Nephron progenitor cell (in vitro differentiated cells): ENCODE measurements around the gene PLPPR5.
A peak's percentile ranks its signal among the peaks of the same experiment; 100 is the strongest.

Experiments
- DNase-seq: peaks from one replicate; pipeline ENCODE4 v3.0.0; 2021
- H3K27ac Mint-ChIP-seq: 2 replicates; pipeline ENCODE4 v1.8.0; 2021; ENCODE audit warnings: mild to moderate bottlenecking, moderate library complexity, mixed read lengths
- H3K27me3 Mint-ChIP-seq: 2 replicates; pipeline ENCODE4 v1.8.0; 2021; ENCODE audit warnings: mild to moderate bottlenecking, low read depth, mixed read lengths; ENCODE audit not compliant: poor library complexity
- H3K36me3 Mint-ChIP-seq: 2 replicates; pipeline ENCODE4 v1.8.0; 2021; ENCODE audit warnings: low read depth, mixed read lengths
- H3K4me1 Mint-ChIP-seq: 2 replicates; pipeline ENCODE4 v1.8.0; 2021; ENCODE audit warnings: mixed read lengths
- H3K4me3 Mint-ChIP-seq: 2 replicates; pipeline ENCODE4 v1.8.0; 2021; ENCODE audit warnings: mild to moderate bottlenecking, moderate library complexity, mixed read lengths
- H3K9me3 Mint-ChIP-seq: 2 replicates; pipeline ENCODE4 v1.8.0; 2021; ENCODE audit warnings: mild to moderate bottlenecking, moderate library complexity, mixed read lengths
- CTCF ChIP-seq: fragments of 200-600 bp; sonication (generic); IDR thresholded peaks from 2 replicates; pipeline ENCODE4 v1.5.0; 2021; ENCODE audit warnings: antibody characterized with exemption

PLPPR5 gene

GRCh38 chr1:98906361-98906760 is 98.3 kb downstream of the PLPPR5 start:
- Mint-ChIP-seq H3K27ac (no peak overlapping the region), H3K4me1 (peaks cover 13% of the 10 kb centered on the region), H3K4me3 (no peak overlapping the region), H3K36me3 (no peaks in the 10 kb centered on the region), H3K27me3 (no peaks in the 10 kb centered on the region), H3K9me3 (no peaks in the 10 kb centered on the region)
- no peak for DNase-seq
- no peak for TF ChIP-seq CTCF

- Mint-ChIP-seq H3K36me3 (no peaks in the 10 kb centered on the region), H3K4me1 (peaks cover 13% of the 10 kb centered on the region), H3K27ac (peak overlapping the region; percentile 31), H3K9me3 (no peaks in the 10 kb centered on the region), H3K4me3 (no peak overlapping the region), H3K27me3 (peaks cover 2% of the 10 kb centered on the region)
- no peak for DNase-seq
- no peak for TF ChIP-seq CTCF
Measured at GRCh38 chr1:98904684-98905083, 100.0 kb downstream of the PLPPR5 start.

GRCh38 chr1:98903726-98904125 is 100.9 kb downstream of the PLPPR5 start:
- TF ChIP-seq CTCF, result no peak
- Mint-ChIP-seq H3K36me3 (no peaks in the 10 kb centered on the region), H3K27me3 (peaks cover 2% of the 10 kb centered on the region), H3K27ac (no peak overlapping the region), H3K4me1 (peaks cover 6% of the 10 kb centered on the region), H3K4me3 (no peak overlapping the region), H3K9me3 (no peaks in the 10 kb centered on the region)
- no peak for DNase-seq

GRCh38 chr1:98903261-98903660 is 101.4 kb downstream of the PLPPR5 start:
- Mint-ChIP-seq H3K4me3 (no peak overlapping the region), H3K36me3 (no peaks in the 10 kb centered on the region), H3K27ac (no peak overlapping the region), H3K4me1 (peaks cover 2% of the 10 kb centered on the region), H3K27me3 (peaks cover 5% of the 10 kb centered on the region), H3K9me3 (no peaks in the 10 kb centered on the region)
- TF ChIP-seq CTCF, result no peak
- no peak for DNase-seq

- Mint-ChIP-seq H3K36me3 (no peaks in the 10 kb centered on the region), H3K4me1 (no peaks in the 10 kb centered on the region), H3K9me3 (peaks cover 6% of the 10 kb centered on the region), H3K27me3 (peaks cover 5% of the 10 kb centered on the region), H3K27ac (no peak overlapping the region), H3K4me3 (no peak overlapping the region)
- DNase-seq, result no peak
- TF ChIP-seq CTCF, result no peak
Measured at GRCh38 chr1:98898940-98899339, 105.7 kb downstream of the PLPPR5 start.

GRCh38 chr1:98897479-98897878 is 107.2 kb downstream of the PLPPR5 start:
- TF ChIP-seq CTCF, result no peak
- Mint-ChIP-seq H3K4me1 (no peaks in the 10 kb centered on the region), H3K9me3 (peaks cover 6% of the 10 kb centered on the region), H3K36me3 (no peaks in the 10 kb centered on the region), H3K4me3 (no peak overlapping the region), H3K27ac (no peak overlapping the region), H3K27me3 (peaks cover 5% of the 10 kb centered on the region)
- no peak for DNase-seq
